CD4-positive, CD25-positive, alpha-beta regulatory T cell (primary cell): ENCODE data around the gene KRTAP5-9. TPM values are rescaled to one million over a fixed set of nuclear protein-coding genes. Genes with fewer than 3 reads are reported as not detected.
"Not testable (repeated sequence)": the region's sequence is repeated elsewhere in the genome, so short reads cannot be mapped to it uniquely, and the experiment has no call there.

Source experiments
- ATAC-seq, 2 donors: fragments of 150-1000 bp; cut with Tn5 transposase; one replicate each; pipeline ENCODE4 v1.10.0; 2021; ENCODE audit warnings: low read depth in 2 of 2, moderate number of reproducible peaks in 2 of 2, moderate library complexity in 1 of 2
- DNase-seq, 3 donors: peaks; one replicate each; pipeline versions ENCODE4 v3.0.0 to v3.0.0-alpha.2; 2012 to 2022; ENCODE audit warnings: mixed read lengths in 1 of 3
- H3K27ac ChIP-seq: one replicate; pipeline ENCODE4 v1.7.0; 2013; ENCODE audit warnings: mild to moderate bottlenecking, low read length; ENCODE audit not compliant: insufficient read depth, poor library complexity, severe bottlenecking
- H3K27me3 ChIP-seq: one replicate; pipeline ENCODE4 v1.7.0; 2013; ENCODE audit warnings: low read length; ENCODE audit not compliant: control insufficient read depth, insufficient read depth
- H3K36me3 ChIP-seq: one replicate; pipeline ENCODE4 v1.7.0; 2013; ENCODE audit warnings: mild to moderate bottlenecking, low read length, moderate library complexity; ENCODE audit not compliant: control insufficient read depth, insufficient read depth
- H3K4me1 ChIP-seq: 2 replicates; pipeline ENCODE4 v1.7.0; 2013; ENCODE audit warnings: mild to moderate bottlenecking, low read length; ENCODE audit not compliant: insufficient read depth, control insufficient read depth, poor library complexity, severe bottlenecking
- H3K4me3 ChIP-seq: one replicate; pipeline ENCODE4 v1.7.0; 2013; ENCODE audit warnings: low read depth, mild to moderate bottlenecking, low read length, moderate library complexity
- H3K9me3 ChIP-seq, 2 experiments: 1 replicate in 1 of 2; 2 replicates in 1 of 2; pipeline ENCODE4 v1.7.0; 2013; ENCODE audit warnings: low read length in 2 of 2, mild to moderate bottlenecking in 1 of 2, moderate library complexity in 1 of 2; ENCODE audit not compliant: control insufficient read depth in 2 of 2
- H3K27ac Mint-ChIP-seq, 3 donors: one replicate each; pipeline ENCODE4 v1.8.0; 2020 to 2022; ENCODE audit warnings: mild to moderate bottlenecking in 3 of 3, mixed read lengths in 3 of 3, moderate library complexity in 2 of 3
- H3K27me3 Mint-ChIP-seq: one replicate; pipeline ENCODE4 v1.8.0; 2022; ENCODE audit warnings: mild to moderate bottlenecking, mixed read lengths
- H3K36me3 Mint-ChIP-seq: one replicate; pipeline ENCODE4 v1.8.0; 2020; ENCODE audit warnings: mixed read lengths
- H3K4me1 Mint-ChIP-seq, 4 donors: one replicate each; pipeline ENCODE4 v1.8.0; 2020 to 2022; ENCODE audit warnings: mixed read lengths in 4 of 4, mild to moderate bottlenecking in 1 of 4
- H3K4me3 Mint-ChIP-seq, 4 donors: one replicate each; pipeline ENCODE4 v1.8.0; 2020 to 2022; ENCODE audit warnings: mild to moderate bottlenecking in 4 of 4, mixed read lengths in 4 of 4, moderate library complexity in 3 of 4
- H3K9me3 Mint-ChIP-seq, 7 donors: one replicate each; pipeline ENCODE4 v1.8.0; 2020 to 2022; ENCODE audit warnings: mixed read lengths in 7 of 7, mild to moderate bottlenecking in 3 of 7, moderate library complexity in 2 of 7
- polyA plus RNA-seq, 4 donors: library from polyadenylated mRNA; unstranded; fragments of 300-500 nt; fragmentation: Illumina TruSeq; gene quantifications; one replicate each; pipeline ENCODE4 v1.2.3, GENCODE V29; 2021
- total RNA-seq: library from RNA; stranded (reverse); gene quantifications from one replicate; pipeline ENCODE4 v1.2.3, GENCODE V29; 2022

Gene KRTAP5-9
- total and polyA plus RNA-seq, 5 donors from 2014 or later = 0.35 TPM; not detected in 4

- Histone ChIP-seq H3K4me3 (no peak overlapping the region), H3K9me3 (peaks cover 0 to 7% of the 10 kb centered on the region in 2 experiments), H3K27me3 (no peaks in the 10 kb centered on the region), H3K4me1 (no peaks in the 10 kb centered on the region), H3K27ac (no peak overlapping the region), H3K36me3 (no peaks in the 10 kb centered on the region)
- H3K27me3 Mint-ChIP-seq = peaks cover 6% of the 10 kb centered on the region
- H3K9me3 Mint-ChIP-seq = peaks cover 0 to 6% (median 0%) of the 10 kb centered on the region in 7 donors
- no peak overlapping the region for H3K4me3 Mint-ChIP-seq
- DNase-seq (no peak), ATAC-seq (no peak)
- H3K36me3 Mint-ChIP-seq = peaks cover 3% of the 10 kb centered on the region
- no peaks in the 10 kb centered on the region for H3K4me1 Mint-ChIP-seq
- no peak overlapping the region for H3K27ac Mint-ChIP-seq
These were observed 10.7 kb upstream of the KRTAP5-9 start for GRCh38 chr11:71537537-71537936.

- H3K27me3 Mint-ChIP-seq = not testable (repeated sequence)
These were observed 10.1 kb upstream of the KRTAP5-9 start, which contains the start of gene KRTAP5-8 for GRCh38 chr11:71537977-71538665. Gene KRTAP5-8 (plus strand): TSS chr11:71538025. CDS start chr11:71538056, 31 bp downstream.

DNA sequence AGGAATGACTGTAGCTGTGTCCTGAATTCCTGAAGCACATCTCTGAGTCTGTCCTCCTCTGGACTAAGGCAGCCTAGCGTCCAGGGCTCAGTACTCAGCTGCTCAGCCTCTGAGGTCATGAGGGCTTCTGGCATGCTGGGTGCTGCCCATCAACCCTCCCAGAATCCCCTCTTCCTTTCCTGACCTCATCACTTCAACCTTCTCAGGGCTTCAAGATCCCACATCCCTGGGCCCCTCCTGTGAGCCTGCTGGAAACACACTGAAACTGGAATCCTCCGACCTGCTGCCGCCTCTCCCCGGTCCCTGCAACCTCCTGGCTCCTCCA, 9.6 kb upstream of the KRTAP5-9 start:
- ATAC-seq = no peak

More at GRCh38 chr11:71537977-71538665, 10.1 kb upstream of the KRTAP5-9 start, which contains the start of gene KRTAP5-8:
- H3K27me3 ChIP-seq, H3K4me3 ChIP-seq, H3K36me3 Mint-ChIP-seq, H3K9me3 ChIP-seq, H3K27ac ChIP-seq, H3K9me3 Mint-ChIP-seq, ATAC-seq, H3K36me3 ChIP-seq, H3K4me1 ChIP-seq, DNase-seq, H3K4me3 Mint-ChIP-seq, H3K4me1 Mint-ChIP-seq: not testable (repeated sequence)
- peak within 1 kb of the TSS in 1 of 3 donors; percentile 51 for H3K27ac Mint-ChIP-seq

GRCh38 chr11:71539017-71539416, 9.2 kb upstream of the KRTAP5-9 start:
- DNase-seq = no peak
- peaks cover 0 to 7% of the 10 kb centered on the region in 2 experiments for H3K9me3 ChIP-seq
- no peaks in the 10 kb centered on the region for H3K4me1 ChIP-seq
- peaks cover 10% of the 10 kb centered on the region for H3K27me3 Mint-ChIP-seq
- peaks cover 3% of the 10 kb centered on the region for H3K36me3 Mint-ChIP-seq
- no peak overlapping the region for H3K4me3 ChIP-seq
- no peaks in the 10 kb centered on the region for H3K4me1 Mint-ChIP-seq
- H3K27ac ChIP-seq = no peak overlapping the region
- no peak for ATAC-seq
- H3K36me3 ChIP-seq = no peaks in the 10 kb centered on the region
- no peak overlapping the region for H3K4me3 Mint-ChIP-seq
- peaks cover 0 to 6% (median 0%) of the 10 kb centered on the region in 7 donors for H3K9me3 Mint-ChIP-seq
- no peak overlapping the region for H3K27ac Mint-ChIP-seq
- no peaks in the 10 kb centered on the region for H3K27me3 ChIP-seq

More for the DNA sequence above, 9.6 kb upstream of the KRTAP5-9 start:
- Histone ChIP-seq H3K27ac (no peak overlapping the region), H3K36me3 (no peaks in the 10 kb centered on the region), H3K4me3 (no peak overlapping the region), H3K27me3 (no peaks in the 10 kb centered on the region), H3K4me1 (no peaks in the 10 kb centered on the region), H3K9me3 (peaks cover 0 to 7% of the 10 kb centered on the region in 2 experiments)
- no peaks in the 10 kb centered on the region for H3K4me1 Mint-ChIP-seq
- DNase-seq = no peak
- peaks cover 3% of the 10 kb centered on the region for H3K36me3 Mint-ChIP-seq
- H3K27me3 Mint-ChIP-seq = peaks cover 6% of the 10 kb centered on the region
- no peak overlapping the region for H3K27ac Mint-ChIP-seq
- peaks cover 0 to 6% (median 0%) of the 10 kb centered on the region in 7 donors for H3K9me3 Mint-ChIP-seq
- H3K4me3 Mint-ChIP-seq = no peak overlapping the region

DNA sequence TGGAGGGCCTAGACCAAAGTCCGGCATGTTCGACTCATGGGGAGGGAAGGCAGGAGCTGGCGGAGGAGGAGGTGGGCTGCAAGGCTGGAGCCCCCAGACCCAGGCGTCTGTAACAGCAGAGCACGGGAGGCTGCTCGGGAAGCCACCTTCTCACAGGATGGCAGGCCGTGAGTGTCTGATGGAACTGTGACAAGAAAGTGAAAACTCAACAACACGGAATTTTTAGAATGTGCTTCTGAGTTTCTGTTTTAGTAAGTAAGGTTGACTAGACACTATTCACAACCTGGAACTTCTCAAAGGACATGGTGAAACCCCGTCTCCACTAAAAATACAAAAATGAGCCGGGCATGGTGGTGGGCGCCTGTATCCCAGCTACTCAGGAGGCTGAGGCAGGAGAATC, 8.2 kb upstream of the KRTAP5-9 start:
- not testable (repeated sequence) for H3K36me3 Mint-ChIP-seq, ATAC-seq
- H3K27me3 Mint-ChIP-seq = peaks cover 15% of the 10 kb centered on the region

GRCh38 chr11:71540521-71541304, 7.5 kb upstream of the KRTAP5-9 start:
- not testable (repeated sequence) for H3K4me3 ChIP-seq, H3K9me3 ChIP-seq, H3K9me3 Mint-ChIP-seq, H3K36me3 Mint-ChIP-seq, H3K27ac Mint-ChIP-seq, ATAC-seq, H3K27me3 ChIP-seq, H3K36me3 ChIP-seq, H3K4me3 Mint-ChIP-seq, H3K4me1 ChIP-seq, DNase-seq, H3K27ac ChIP-seq, H3K4me1 Mint-ChIP-seq
- peaks cover 15% of the 10 kb centered on the region for H3K27me3 Mint-ChIP-seq

More for the DNA sequence above, 8.2 kb upstream of the KRTAP5-9 start:
- not testable (repeated sequence) for H3K4me3 ChIP-seq, H3K27me3 ChIP-seq, H3K27ac ChIP-seq, H3K9me3 Mint-ChIP-seq, H3K4me3 Mint-ChIP-seq, H3K4me1 ChIP-seq, H3K9me3 ChIP-seq, DNase-seq, H3K4me1 Mint-ChIP-seq, H3K27ac Mint-ChIP-seq, H3K36me3 ChIP-seq

DNA sequence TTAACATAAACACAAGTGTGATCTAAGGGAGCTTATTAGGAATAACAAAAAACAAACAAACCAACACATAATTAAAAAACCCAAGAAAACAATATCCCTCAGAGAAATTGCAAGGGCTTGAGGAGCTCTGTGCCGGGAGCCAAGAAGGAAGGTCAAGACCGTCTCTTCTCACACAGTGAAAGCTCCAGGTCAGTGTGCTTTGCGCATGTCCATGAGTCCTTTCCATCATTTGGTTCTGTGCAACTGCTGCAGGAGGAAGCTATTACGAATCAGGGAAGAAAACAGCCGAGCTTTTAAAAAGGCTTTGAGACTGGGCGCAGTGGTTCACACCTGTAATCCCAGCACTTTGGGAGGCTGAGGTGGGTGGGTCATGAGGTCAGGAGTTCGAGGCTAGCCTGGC, 5.8 kb upstream of the KRTAP5-9 start:
- H3K4me1 Mint-ChIP-seq = no peaks in the 10 kb centered on the region
- ATAC-seq = no peak

More for the DNA sequence above, 5.8 kb upstream of the KRTAP5-9 start:
- Mint-ChIP-seq H3K27me3 (peaks cover 15% of the 10 kb centered on the region), H3K4me3 (no peak overlapping the region), H3K27ac (no peak overlapping the region), H3K9me3 (peaks cover 0 to 7% (median 2%) of the 10 kb centered on the region in 7 donors), H3K36me3 (peaks cover 3% of the 10 kb centered on the region)
- no peak overlapping the region for H3K27ac ChIP-seq
- H3K9me3 ChIP-seq = peaks cover 0 to 7% of the 10 kb centered on the region in 2 experiments
- H3K4me1 ChIP-seq = no peaks in the 10 kb centered on the region
- no peak overlapping the region for H3K4me3 ChIP-seq
- no peaks in the 10 kb centered on the region for H3K27me3 ChIP-seq
- H3K36me3 ChIP-seq = no peaks in the 10 kb centered on the region
- DNase-seq = no peak
